Thyroid gland (tissue), 4 donors: ENCODE data around the gene EPB41L5. TPM values are rescaled to one million over a fixed set of nuclear protein-coding genes. Genes with fewer than 3 reads are reported as not detected.

Experiments used
- DNase-seq, 2 donors: peaks; one replicate each; pipeline ENCODE4 v3.0.0-alpha.2; 2019
- H3K27ac ChIP-seq, 3 donors: fragments of 200-600 bp; sonication (generic); 1 replicate in 2 of 3; 2 replicates in 1 of 3; pipeline ENCODE4 v1.5.1; 2016 to 2019; ENCODE audit warnings: mild to moderate bottlenecking in 1 of 3, moderate library complexity in 1 of 3
- H3K27me3 ChIP-seq: fragments of 200-600 bp; sonication (generic); one replicate; pipeline ENCODE4 v1.5.1; 2019
- H3K36me3 ChIP-seq, 2 donors: fragments of 200-600 bp; sonication (generic); one replicate each; pipeline ENCODE4 v1.5.1; 2016 to 2019
- H3K4me1 ChIP-seq, 2 donors: fragments of 200-600 bp; sonication (generic); one replicate each; pipeline ENCODE4 v1.5.1; 2017 to 2019
- H3K4me3 ChIP-seq, 3 donors: fragments of 200-600 bp; sonication (generic); replicated peaks in 1 of 3; 1 replicate in 2 of 3; 2 replicates in 1 of 3; pipeline ENCODE4 v1.5.1; 2016; ENCODE audit warnings: mild to moderate bottlenecking in 1 of 3
- H3K9me3 ChIP-seq: fragments of 200-600 bp; sonication (generic); one replicate; pipeline ENCODE4 v1.5.1; 2017
- POLR2A ChIP-seq, 2 donors: fragments of 450-650 bp; IDR thresholded peaks; one replicate each; pipeline ENCODE4 v1.6.1; 2017; ENCODE audit warnings: antibody characterized with exemption in 2 of 2, mild to moderate bottlenecking in 2 of 2, moderate library complexity in 1 of 2
- WGBS, 2 donors: methylation state at CpG; one replicate each; pipeline ENCODE4 v1.1.5; 2017; 5-methylcytosine and 5-hydroxymethylcytosine counted together
- intact Hi-C: fragments of 100-400 bp; cut with DNase I; formaldehyde crosslinking; loops from one replicate; pipeline ENCODE4 v1.15.1; 2023
- total RNA-seq, 4 donors: library from RNA; depleted of rRNA; stranded (reverse); fragments of >200 nt; gene quantifications; one replicate each; pipeline ENCODE4 v1.2.3, GENCODE V29; 2016
- TF ChIP-seq, protein P1 (sequence below), 6 experiments: fragments of 200-600 bp in 3 of 6; fragments of 450-650 bp in 3 of 6; sonication (generic) in 3 of 6; IDR thresholded peaks; one replicate each; pipeline ENCODE4 v1.5.1; 2016 to 2019; ENCODE audit warnings: antibody characterized with exemption in 6 of 6, mild to moderate bottlenecking in 2 of 6, inconsistent platforms in 1 of 6, moderate library complexity in 1 of 6

The EPB41L5 gene
- total RNA-seq, 4 donors from 2014 or later, result 82.2 to 126 (median 116) TPM

- Histone ChIP-seq H3K27me3 (no peaks in the 10 kb centered on the region), H3K9me3 (no peaks in the 10 kb centered on the region), H3K4me1 (no peaks in the 10 kb centered on the region), H3K4me3 (no peak overlapping the region), H3K36me3 (no peaks in the 10 kb centered on the region), H3K27ac (no peak overlapping the region)
- no peak for TF ChIP-seq POLR2A (IDR thresholded peaks at IDR 0.05)
- TF ChIP-seq, protein P1, sequence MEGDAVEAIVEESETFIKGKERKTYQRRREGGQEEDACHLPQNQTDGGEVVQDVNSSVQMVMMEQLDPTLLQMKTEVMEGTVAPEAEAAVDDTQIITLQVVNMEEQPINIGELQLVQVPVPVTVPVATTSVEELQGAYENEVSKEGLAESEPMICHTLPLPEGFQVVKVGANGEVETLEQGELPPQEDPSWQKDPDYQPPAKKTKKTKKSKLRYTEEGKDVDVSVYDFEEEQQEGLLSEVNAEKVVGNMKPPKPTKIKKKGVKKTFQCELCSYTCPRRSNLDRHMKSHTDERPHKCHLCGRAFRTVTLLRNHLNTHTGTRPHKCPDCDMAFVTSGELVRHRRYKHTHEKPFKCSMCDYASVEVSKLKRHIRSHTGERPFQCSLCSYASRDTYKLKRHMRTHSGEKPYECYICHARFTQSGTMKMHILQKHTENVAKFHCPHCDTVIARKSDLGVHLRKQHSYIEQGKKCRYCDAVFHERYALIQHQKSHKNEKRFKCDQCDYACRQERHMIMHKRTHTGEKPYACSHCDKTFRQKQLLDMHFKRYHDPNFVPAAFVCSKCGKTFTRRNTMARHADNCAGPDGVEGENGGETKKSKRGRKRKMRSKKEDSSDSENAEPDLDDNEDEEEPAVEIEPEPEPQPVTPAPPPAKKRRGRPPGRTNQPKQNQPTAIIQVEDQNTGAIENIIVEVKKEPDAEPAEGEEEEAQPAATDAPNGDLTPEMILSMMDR (IDR thresholded peaks at IDR 0.05), result no peak
- no peak for DNase-seq
- 59 to 69% methylated on average over 8 to 10 of the region's 10 CpGs for WGBS, 2 donors
- intact Hi-C loops, result no loop called here
These were observed 197.4 kb downstream of the EPB41L5 start for GRCh38 chr2:120210270-120210693.

DNA sequence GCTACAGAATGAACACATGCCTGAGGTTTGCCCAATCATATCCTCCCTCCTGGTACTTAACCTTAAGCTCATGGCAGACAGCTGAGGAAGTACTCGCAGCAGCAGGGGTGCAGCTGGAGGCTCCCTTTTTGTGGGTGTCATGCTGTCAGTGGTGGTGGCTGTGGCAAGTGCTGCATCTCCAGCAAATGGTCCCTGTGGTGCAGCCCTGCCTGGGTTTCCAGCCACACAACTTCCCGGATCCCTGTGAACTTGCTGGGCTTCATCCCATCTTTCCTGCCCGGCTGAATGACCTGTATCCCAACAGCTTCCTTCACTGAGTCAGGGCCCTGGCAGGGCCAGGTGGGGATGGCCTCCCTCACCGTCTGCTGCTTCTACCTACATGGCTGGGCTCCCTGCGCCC, 205.3 kb downstream of the EPB41L5 start:
- Histone ChIP-seq H3K9me3 (no peaks in the 10 kb centered on the region), H3K36me3 (no peaks in the 10 kb centered on the region), H3K27ac (no peak overlapping the region), H3K4me1 (peaks cover 14 to 18% of the 10 kb centered on the region in 2 donors), H3K27me3 (no peaks in the 10 kb centered on the region), H3K4me3 (no peak overlapping the region)
- WGBS, 2 donors, result 93 to 96% methylated on average over 5 of the region's 5 CpGs
- TF ChIP-seq POLR2A (IDR thresholded peaks at IDR 0.05), result no peak
- TF ChIP-seq, protein P1 (IDR thresholded peaks at IDR 0.05), result no peak
- intact Hi-C loops, result no loop called here
- no peak for DNase-seq

DNA sequence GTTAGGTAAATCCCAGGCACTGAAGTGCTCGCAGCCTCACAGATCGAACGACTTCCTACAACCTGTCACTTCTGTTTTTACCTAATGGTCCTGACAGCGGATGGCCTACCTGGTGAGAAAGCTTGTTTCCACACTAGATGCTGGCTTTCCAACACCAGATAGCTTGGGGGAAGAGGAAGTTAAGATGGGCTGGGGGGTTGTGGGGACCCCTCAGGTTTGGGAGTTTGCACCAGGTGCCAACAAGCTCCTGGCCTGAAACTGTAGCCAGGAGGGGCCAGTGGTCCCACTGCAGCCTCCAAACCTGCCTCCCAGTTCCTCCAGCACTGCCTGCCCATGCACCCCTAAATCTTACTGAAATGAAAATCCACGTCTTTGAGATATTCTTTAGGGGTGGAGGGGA, 206.4 kb downstream of the EPB41L5 start:
- intact Hi-C loops, result no loop called here
- H3K4me1 ChIP-seq, result peaks cover 21 to 23% of the 10 kb centered on the region in 2 donors
- no peak overlapping the region for H3K4me3 ChIP-seq
- no peaks in the 10 kb centered on the region for H3K36me3 ChIP-seq
- TF ChIP-seq, protein P1 (IDR thresholded peaks at IDR 0.05), result no peak
- no peak for TF ChIP-seq POLR2A (IDR thresholded peaks at IDR 0.05)
- no peak for DNase-seq
- WGBS, 2 donors, result 97 to 98% methylated on average over 5 of the region's 5 CpGs
- H3K27me3 ChIP-seq, result no peaks in the 10 kb centered on the region
- no peak overlapping the region for H3K27ac ChIP-seq
- no peaks in the 10 kb centered on the region for H3K9me3 ChIP-seq

DNA sequence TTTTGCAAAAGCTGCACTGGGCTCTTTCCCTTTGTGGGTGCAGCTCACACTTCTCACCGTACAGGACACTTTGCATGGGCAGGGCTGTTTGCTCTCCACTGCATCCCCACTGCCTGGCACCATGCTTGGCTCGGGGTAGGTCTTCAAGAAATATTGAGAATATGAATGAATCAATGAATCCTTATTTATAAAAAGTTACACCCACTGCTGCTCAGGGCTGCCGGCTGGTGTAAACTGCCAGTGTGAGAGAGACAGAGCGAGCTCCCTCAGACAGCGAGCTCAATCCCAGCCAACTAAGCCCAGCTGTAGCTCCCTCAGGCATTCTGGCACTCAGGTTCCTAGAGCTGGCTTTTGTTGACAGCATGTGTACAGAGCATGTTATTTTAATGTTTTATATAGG, 206.9 kb downstream of the EPB41L5 start:
- Histone ChIP-seq H3K36me3 (no peaks in the 10 kb centered on the region), H3K4me1 (peaks cover 21 to 23% of the 10 kb centered on the region in 2 donors), H3K27ac (no peak overlapping the region), H3K27me3 (no peaks in the 10 kb centered on the region), H3K9me3 (no peaks in the 10 kb centered on the region), H3K4me3 (no peak overlapping the region)
- no peak for DNase-seq
- WGBS, 2 donors, result 97 to 98% methylated on average over 5 of the region's 5 CpGs
- intact Hi-C loops, result loop anchor here (10.0 kb wide), 1 partner anchor 95 kb away; no protein-coding TSS in a partner anchor
- TF ChIP-seq POLR2A (IDR thresholded peaks at IDR 0.05), result no peak
- TF ChIP-seq, protein P1 (IDR thresholded peaks at IDR 0.05), result no peak

- Histone ChIP-seq H3K9me3 (no peaks in the 10 kb centered on the region), H3K4me3 (no peak overlapping the region), H3K27ac (no peak overlapping the region), H3K36me3 (no peaks in the 10 kb centered on the region), H3K4me1 (peaks cover 21 to 23% of the 10 kb centered on the region in 2 donors), H3K27me3 (no peaks in the 10 kb centered on the region)
- no peak for DNase-seq
- WGBS, 2 donors, result 81 to 92% methylated on average over 2 of the region's 2 CpGs
- TF ChIP-seq POLR2A (IDR thresholded peaks at IDR 0.05), result no peak
- TF ChIP-seq, protein P1 (IDR thresholded peaks at IDR 0.05), result no peak
- intact Hi-C loops, result loop anchor here (10.0 kb wide), 1 partner anchor 94 kb away; no protein-coding TSS in a partner anchor
These were observed 207.9 kb downstream of the EPB41L5 start for GRCh38 chr2:120220756-120221155.
